Measurements from ENCODE around the gene PODNL1.
"Not testable (repeated sequence)": the region's sequence is repeated elsewhere in the genome, so short reads cannot be mapped to it uniquely, and the experiment has no call there.

Gene PODNL1

DNA sequence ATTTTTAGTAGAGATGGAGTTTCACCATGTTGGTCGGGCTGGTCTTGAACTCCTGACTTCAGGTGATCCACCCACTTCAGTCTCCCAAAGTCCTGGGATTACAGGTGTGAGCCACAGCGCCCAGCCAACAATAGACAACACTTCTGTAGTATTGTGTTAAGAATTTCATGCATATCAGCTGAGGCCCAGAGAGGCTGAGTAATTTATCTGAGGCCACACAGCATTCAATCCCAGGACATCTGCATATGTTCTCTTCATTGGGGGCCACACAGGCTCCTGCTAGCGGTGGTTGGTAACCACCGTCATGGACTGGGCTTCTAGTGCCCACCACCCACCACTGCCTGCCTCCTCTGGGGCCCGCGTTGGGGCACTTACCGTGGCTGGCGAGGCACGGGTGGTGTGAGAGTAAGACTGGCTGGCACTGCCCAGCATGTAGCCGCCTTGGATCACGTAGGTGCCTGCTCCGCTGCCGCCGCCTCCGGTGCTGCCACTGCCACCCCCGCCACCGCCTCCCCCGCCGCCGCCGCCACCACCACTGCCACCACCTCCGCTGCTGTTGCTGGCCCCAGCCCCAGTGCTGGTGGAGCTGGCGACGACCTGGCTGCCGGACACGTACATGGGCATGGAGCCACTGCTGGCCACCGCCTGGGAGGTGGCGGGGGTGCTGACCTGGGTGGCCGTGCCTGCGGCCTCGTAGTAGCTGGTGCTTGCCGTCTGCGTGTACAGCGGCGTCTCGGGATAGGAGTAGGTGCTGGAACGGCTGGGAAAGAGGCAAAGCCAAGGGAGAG, 34.3 kb upstream of the PODNL1 start:
- no peak for DNase-seq

DNA sequence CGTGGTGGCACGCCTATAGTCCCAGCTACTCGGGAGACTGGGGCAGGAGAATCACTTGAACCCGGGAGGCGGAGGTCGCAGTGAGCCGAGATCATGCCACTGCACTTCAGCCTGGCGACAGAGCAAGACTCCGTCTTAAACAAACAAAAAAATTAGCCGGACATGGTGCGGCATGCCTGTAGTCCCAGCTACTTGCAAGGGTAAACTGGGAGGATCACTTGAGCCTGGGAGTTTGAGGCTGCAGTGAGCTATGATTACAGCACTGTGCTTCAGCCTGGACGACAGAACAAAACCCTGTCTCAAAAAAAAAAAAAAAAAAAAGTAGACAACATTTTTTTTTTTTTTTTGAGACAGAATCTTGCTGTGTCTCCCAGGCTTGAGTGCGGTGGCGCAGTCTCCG, 33.7 kb upstream of the PODNL1 start:
- not testable (repeated sequence) for DNase-seq

GRCh38 chr19:13969897-13970296, 31.7 kb upstream of the PODNL1 start:
- DNase-seq: no peak

- DNase-seq: no peak
These were observed 30.8 kb upstream of the PODNL1 start for GRCh38 chr19:13968999-13969398.

DNA sequence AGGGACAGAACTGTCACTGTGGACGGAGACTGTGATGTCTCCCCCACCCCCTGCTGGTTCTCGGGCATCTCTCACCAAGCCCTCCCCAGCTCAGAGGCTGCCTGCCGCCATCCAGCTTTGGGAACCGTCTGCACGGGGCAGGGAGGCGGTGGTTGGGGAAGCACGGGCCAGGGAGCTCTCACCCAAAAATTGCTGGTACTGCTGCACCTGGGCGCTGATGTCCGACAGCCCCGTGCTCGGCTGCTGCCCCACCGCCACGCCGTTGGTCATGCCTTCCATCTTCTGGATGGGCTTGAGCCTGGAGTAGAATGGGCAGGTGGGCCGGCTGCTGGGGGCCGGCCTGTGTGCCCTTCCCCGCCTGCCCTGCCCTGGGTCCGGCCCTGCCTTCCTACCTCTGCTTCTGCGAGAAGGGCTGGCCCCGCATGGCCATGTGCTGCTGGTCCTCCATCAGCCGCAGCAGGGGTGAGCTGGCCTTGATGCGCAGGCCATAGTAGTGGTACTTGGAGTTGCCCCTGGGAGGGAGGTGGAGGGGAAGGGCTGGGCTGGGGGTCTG, 30.2 kb upstream of the PODNL1 start:
- no peak for DNase-seq

- DNase-seq: not testable (repeated sequence)
These were observed 29.0 kb upstream of the PODNL1 start for GRCh38 chr19:13967206-13967605.

- DNase-seq: no peak
These were observed 28.5 kb upstream of the PODNL1 start for GRCh38 chr19:13966684-13967128.

- no peak for DNase-seq
These were observed 27.9 kb upstream of the PODNL1 start for GRCh38 chr19:13965926-13966683.

DNA sequence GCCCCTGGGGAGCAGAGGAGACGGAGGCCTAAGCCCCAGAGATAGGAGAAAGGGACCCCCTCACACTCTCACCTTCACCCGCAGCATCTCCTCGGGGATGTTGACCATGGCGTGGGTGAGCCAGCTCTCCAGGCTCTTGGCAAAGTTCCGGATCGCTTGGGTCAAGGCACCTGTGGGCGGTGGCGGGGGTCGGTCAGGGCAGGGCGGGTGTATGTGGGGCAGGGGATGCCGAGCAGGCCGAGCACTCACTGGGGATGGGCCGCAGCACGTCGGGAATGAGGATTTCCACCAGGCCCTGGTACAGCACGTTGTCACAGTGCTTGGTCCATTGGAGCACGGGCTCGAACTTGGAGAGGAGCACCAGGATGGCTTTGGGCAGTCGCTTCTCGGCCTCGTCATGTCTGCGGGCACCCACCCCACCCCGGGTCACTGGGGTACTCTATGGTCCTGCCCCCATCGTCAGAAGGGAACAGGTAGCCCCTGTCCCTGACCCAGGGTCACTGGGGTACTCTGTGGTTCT, 27.2 kb upstream of the PODNL1 start:
- DNase-seq: no peak

GRCh38 chr19:13964776-13965175, 26.6 kb upstream of the PODNL1 start:
- DNase-seq: no peak

DNA sequence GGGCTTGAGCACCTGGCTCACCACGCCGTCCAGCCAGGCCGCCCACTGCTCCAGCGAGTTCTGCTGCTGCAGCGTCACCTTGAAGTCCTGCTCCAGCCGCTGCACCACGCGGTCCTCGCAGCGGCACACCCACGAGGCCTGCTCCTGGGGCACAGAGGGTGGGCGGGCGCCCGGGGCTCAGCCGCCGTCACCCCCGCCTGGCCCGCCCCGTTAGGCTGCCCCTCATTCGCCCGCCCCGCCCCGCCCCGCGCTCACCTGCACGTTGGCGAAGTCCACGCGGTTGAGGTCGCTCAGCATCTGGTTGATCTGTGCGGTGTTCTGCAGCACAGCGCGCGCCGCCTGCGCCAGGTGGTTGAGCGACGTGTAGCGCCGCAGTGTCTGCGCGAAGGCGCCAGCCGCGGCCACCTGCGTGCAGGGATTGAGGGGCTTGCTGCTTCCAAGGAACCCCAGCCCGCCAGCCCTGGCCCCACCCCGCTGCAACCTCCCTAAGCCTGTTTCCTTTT, 25.4 kb upstream of the PODNL1 start:
- DNase-seq: no peak

GRCh38 chr19:13962699-13963602, 24.7 kb upstream of the PODNL1 start:
- no peak for DNase-seq

GRCh38 chr19:13961826-13962698, 23.8 kb upstream of the PODNL1 start:
- no peak for DNase-seq

DNA sequence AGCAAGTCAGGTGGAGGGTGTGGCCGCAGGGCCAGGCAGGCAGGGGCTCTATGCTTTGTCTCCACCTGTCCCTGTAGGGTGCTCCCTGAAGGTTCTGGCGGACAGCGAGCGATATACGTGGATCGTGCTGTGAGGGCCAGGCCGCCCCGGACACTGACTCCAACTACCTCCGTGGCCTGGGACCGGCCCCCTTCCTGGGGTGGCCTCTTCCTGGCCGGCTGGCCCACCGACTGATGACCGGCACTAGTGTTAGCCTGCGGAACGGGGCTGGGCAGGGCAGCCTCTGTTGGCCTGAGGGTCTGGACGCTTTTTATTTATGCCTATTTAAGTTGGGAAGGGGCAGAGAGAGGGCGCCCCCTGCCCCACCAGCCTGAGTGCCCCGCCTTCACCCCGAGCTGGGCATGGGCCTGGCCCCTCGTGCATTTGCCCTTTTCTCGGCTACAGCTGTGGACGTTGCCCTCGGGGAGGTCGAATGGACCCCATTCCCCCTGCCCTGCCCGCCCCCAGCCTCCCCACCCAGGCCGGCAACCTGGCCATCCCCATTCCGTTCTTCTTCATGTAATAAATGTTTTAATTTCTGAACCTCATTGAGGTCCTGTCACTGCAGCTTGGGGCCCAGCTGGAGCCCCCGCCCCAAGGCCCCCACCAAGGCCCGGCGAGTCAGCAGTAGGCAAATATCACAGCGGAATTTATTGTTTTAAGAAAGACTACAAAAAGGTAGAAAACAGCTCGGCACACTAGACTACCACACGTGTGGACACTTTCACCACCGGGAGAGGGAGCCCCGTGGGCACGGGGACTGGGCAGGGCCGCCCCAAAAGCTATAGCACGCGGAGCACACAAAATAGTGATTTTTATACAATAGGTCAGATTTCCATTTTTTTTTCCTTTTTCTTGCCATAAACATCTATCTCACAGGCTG, 22.9 kb upstream of the PODNL1 start:
- DNase-seq: no peak

DNA sequence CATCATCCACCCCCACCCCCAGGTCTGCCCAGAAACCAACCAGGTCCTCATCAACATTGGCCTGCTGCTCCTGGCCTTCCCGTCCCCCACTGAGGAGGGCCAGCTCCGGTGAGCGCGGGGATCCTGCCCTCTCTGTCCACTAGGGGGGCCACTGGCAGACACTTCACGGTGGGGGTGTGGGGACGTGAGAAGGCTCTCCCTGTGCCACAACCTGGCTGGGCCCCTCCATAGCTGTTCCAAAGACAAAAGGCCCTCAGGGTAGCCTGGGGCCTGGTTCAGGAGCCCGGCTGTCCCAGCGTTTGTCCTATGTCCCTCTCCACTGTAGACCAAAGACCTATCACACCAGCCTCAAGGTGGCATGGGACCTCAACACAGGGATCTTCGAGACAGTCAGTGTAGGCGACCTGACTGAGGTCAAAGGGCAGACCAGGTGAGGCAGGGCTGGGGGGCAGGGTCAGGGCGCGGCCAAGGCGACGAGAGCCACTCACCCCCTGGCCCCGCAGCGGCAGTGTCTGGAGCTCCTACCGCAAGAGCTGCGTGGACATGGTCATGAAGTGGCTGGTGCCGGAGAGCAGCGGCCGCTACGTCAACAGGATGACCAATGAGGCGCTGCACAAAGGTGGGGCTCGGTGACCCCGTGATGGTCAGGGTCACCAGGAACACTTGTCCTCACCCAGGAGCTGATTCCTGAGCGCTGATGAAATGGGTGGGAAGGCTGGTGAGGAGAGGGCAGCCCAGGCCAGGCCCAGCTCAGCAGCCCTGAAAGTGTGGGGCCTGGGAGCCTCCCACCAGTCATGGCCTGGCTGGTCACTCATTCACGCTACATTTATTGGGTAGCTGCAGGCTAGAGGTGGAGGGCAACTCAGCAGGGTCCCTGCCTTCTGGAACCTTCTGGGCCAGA, 22.0 kb upstream of the PODNL1 start:
- DNase-seq: no peak

DNA sequence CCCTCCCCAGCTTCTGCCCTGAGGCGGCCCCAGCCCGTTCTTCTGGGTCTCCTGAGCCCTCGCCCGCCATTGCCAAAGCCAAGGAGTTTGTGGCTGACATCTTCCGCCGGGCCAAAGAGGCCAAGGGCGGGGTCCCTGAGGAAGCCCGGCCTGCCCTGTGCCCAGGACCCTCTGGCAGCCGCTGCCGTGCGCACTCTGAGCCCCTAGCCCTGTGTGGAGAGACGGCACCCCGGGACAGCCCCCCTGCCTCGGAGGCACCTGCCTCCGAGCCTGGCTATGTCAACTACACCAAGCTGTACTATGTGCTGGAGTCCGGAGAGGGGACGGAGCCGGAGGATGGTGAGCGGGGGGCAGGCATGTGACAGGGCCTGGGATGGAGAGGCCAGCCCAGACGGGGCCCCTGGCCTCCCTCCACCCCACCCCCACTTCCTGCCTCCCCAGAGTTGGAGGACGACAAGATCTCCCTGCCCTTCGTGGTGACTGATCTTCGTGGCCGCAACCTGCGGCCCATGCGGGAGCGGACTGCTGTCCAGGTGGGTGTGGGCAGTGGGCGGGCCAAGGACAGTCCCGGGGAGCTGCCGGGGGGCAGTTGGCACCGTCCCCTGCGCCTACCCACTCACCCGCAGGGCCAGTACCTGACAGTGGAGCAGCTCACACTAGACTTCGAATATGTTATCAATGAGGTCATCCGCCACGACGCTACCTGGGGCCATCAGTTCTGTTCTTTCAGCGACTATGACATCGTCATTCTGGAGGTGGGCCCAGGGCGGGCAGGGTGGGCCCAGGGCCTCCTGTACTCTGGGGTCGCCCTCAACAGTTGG, 21.1 kb upstream of the PODNL1 start:
- DNase-seq: no peak

GRCh38 chr19:13958043-13958442, 19.8 kb upstream of the PODNL1 start:
- no peak for DNase-seq

DNA sequence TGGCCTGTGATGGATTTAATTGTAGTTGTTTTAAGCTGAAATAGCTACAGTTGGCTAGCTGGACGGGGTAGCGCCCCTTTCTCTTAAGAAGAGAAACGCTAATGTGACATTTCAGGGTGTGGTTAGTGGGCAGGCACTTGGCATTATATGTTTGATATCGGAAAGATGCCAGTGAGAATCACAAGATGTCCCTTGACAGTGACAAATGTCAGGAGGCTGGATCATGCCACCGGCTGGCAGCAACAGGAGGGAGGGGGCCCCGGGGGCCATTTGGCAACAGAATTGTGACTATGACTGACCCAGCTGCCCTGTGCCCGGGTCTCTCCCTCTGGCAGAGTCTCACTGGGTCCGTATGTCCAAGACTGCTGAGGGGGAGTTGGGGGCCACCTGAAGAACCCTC, 18.8 kb upstream of the PODNL1 start:
- no peak for DNase-seq

Measured in cortex of kidney (tissue), 1 donor.